Measurements from ENCODE around the gene TIMM10. TPM values are rescaled to one million over a fixed set of nuclear protein-coding genes. Genes with fewer than 3 reads are reported as not detected.

Gene TIMM10
- total and polyA plus RNA-seq, 12 donors, result 23.9 to 89.0 (median 53.7) TPM

GRCh38 chr11:57555393-57555792, 24.8 kb upstream of the TIMM10 start:
- WGBS, 4 donors, result 82 to 99% (median 96%) methylated on average over 2 of the region's 2 CpGs
- Histone ChIP-seq H3K36me3 (replicated peaks in 1 of 2) (peaks cover 0 to 94% of the 10 kb centered on the region in 2 donors), H3K4me3 (no peak overlapping the region), H3K4me1 (replicated peaks in 1 of 2) (no peaks in the 10 kb centered on the region), H3K9me3 (replicated peaks in 1 of 3) (no peaks in the 10 kb centered on the region), H3K27ac (no peak overlapping the region), H3K27me3 (no peaks in the 10 kb centered on the region)
- TF ChIP-seq CTCF (IDR thresholded peaks at IDR 0.05) (no peak), POLR2A (IDR thresholded peaks at IDR 0.05) (no peak)
- no peak for DNase-seq
- intact Hi-C loops (cut with DNase I), result no loop called here

GRCh38 chr11:57552479-57552878, 21.9 kb upstream of the TIMM10 start:
- intact Hi-C loops (cut with DNase I), result no loop called here
- no peak for TF ChIP-seq POLR2A (IDR thresholded peaks at IDR 0.05)
- TF ChIP-seq CTCF (IDR thresholded peaks at IDR 0.05), result no peak
- 77 to 81% (median 80%) methylated on average over 5 of the region's 5 CpGs for WGBS, 4 donors
- DNase-seq, result peak in 1 of 7 donors; percentile 29
- no peak overlapping the region for H3K27ac ChIP-seq
- no peak overlapping the region for H3K4me3 ChIP-seq
- peaks cover 0 to 81% of the 10 kb centered on the region in 2 donors for H3K36me3 ChIP-seq (replicated peaks in 1 of 2)
- H3K9me3 ChIP-seq (replicated peaks in 1 of 3), result no peaks in the 10 kb centered on the region
- no peaks in the 10 kb centered on the region for H3K27me3 ChIP-seq
- H3K4me1 ChIP-seq (replicated peaks in 1 of 2), result peaks cover 0 to 3% of the 10 kb centered on the region in 2 donors

- no peaks in the 10 kb centered on the region for H3K9me3 ChIP-seq (replicated peaks in 1 of 3)
- H3K4me3 ChIP-seq, result no peak overlapping the region
- intact Hi-C loops (cut with DNase I), result no loop called here
- no peaks in the 10 kb centered on the region for H3K27me3 ChIP-seq
- H3K4me1 ChIP-seq (replicated peaks in 1 of 2), result peaks cover 0 to 8% of the 10 kb centered on the region in 2 donors
- DNase-seq, result no peak
- WGBS, 4 donors, result 86 to 92% (median 91%) methylated on average over 3 to 4 of the region's 4 CpGs
- peaks cover 0 to 78% of the 10 kb centered on the region in 2 donors for H3K36me3 ChIP-seq (replicated peaks in 1 of 2)
- H3K27ac ChIP-seq, result no peak overlapping the region
- TF ChIP-seq POLR2A (IDR thresholded peaks at IDR 0.05) (no peak), CTCF (IDR thresholded peaks at IDR 0.05) (no peak)
Measured at GRCh38 chr11:57551941-57552340, 21.4 kb upstream of the TIMM10 start.

GRCh38 chr11:57549983-57550382, 19.4 kb upstream of the TIMM10 start:
- Histone ChIP-seq H3K27ac (no peak overlapping the region), H3K4me3 (no peak overlapping the region), H3K4me1 (replicated peaks in 1 of 2) (peaks cover 0 to 8% of the 10 kb centered on the region in 2 donors), H3K36me3 (replicated peaks in 1 of 2) (peaks cover 0 to 58% of the 10 kb centered on the region in 2 donors), H3K27me3 (no peaks in the 10 kb centered on the region), H3K9me3 (replicated peaks in 1 of 3) (no peaks in the 10 kb centered on the region)
- WGBS, 4 donors, result 78 to 97% (median 91%) methylated on average over 8 of the region's 8 CpGs
- intact Hi-C loops (cut with DNase I), result no loop called here
- no peak for TF ChIP-seq POLR2A (IDR thresholded peaks at IDR 0.05)
- TF ChIP-seq CTCF (IDR thresholded peaks at IDR 0.05), result no peak
- no peak for DNase-seq
